ENCODE data around the gene TRUB1. TPM values are rescaled to one million over a fixed set of nuclear protein-coding genes. Genes with fewer than 3 reads are reported as not detected.

TRUB1 gene

GRCh38 chr10:115023715-115024114, 85.7 kb downstream of the TRUB1 start:
- Histone ChIP-seq H3K9ac (ENCODE audit: low read length) (no peak overlapping the region), H3K27me3 (ENCODE audit: insufficient read depth, low read length, poor library complexity) (no peaks in the 10 kb centered on the region), H3K79me2 (ENCODE audit: control insufficient read depth, insufficient read depth, low read length) (no peaks in the 10 kb centered on the region), H3K4me1 (ENCODE audit: control insufficient read depth, low read depth, low read length) (no peaks in the 10 kb centered on the region), H3K23ac (ENCODE audit: low read length) (no peak overlapping the region), H3K4ac (ENCODE audit: low read depth, low read length) (no peak overlapping the region), H3K79me1 (ENCODE audit: low read length) (no peaks in the 10 kb centered on the region), H4K8ac (ENCODE audit: low read depth, low read length) (no peak overlapping the region), H3K4me3 (ENCODE audit: low read length) (no peak overlapping the region), H2BK120ac (ENCODE audit: low read depth, low read length) (no peak overlapping the region), H4K5ac (ENCODE audit: low read length) (no peak overlapping the region), H2AK5ac (ENCODE audit: low read length) (no peak overlapping the region), H3K27ac (ENCODE audit: low read depth, low read length) (no peak overlapping the region), H3K56ac (ENCODE audit: low read length) (no peak overlapping the region), H3K18ac (ENCODE audit: low read length) (no peak overlapping the region), H2BK5ac (ENCODE audit: low read length) (no peak overlapping the region), H3K36me3 (ENCODE audit: control insufficient read depth, insufficient read depth, low read length) (no peaks in the 10 kb centered on the region), H3K4me2 (ENCODE audit: low read length) (no peak overlapping the region), H2BK15ac (replicated peaks; ENCODE audit: low read depth) (no peak overlapping the region)
- WGBS (ENCODE audit: extremely low coverage, insufficient coverage, low lambda C conversion rate), result no CpG with 5 or more reads among the region's 8 CpGs
- DNase-seq, result no peak

GRCh38 chr10:115024371-115024770, 86.4 kb downstream of the TRUB1 start:
- Histone ChIP-seq H2BK120ac (ENCODE audit: low read depth, low read length) (no peak overlapping the region), H3K4me2 (ENCODE audit: low read length) (no peak overlapping the region), H3K27me3 (ENCODE audit: insufficient read depth, low read length, poor library complexity) (no peaks in the 10 kb centered on the region), H3K56ac (ENCODE audit: low read length) (no peak overlapping the region), H4K5ac (ENCODE audit: low read length) (no peak overlapping the region), H3K27ac (ENCODE audit: low read depth, low read length) (no peak overlapping the region), H3K36me3 (ENCODE audit: control insufficient read depth, insufficient read depth, low read length) (no peaks in the 10 kb centered on the region), H3K4ac (ENCODE audit: low read depth, low read length) (no peak overlapping the region), H4K8ac (ENCODE audit: low read depth, low read length) (no peak overlapping the region), H3K18ac (ENCODE audit: low read length) (no peak overlapping the region), H3K79me2 (ENCODE audit: control insufficient read depth, insufficient read depth, low read length) (no peaks in the 10 kb centered on the region), H2AK5ac (ENCODE audit: low read length) (no peak overlapping the region), H3K23ac (ENCODE audit: low read length) (no peak overlapping the region), H3K79me1 (ENCODE audit: low read length) (no peaks in the 10 kb centered on the region), H2BK5ac (ENCODE audit: low read length) (no peak overlapping the region), H3K9ac (ENCODE audit: low read length) (no peak overlapping the region), H3K4me3 (ENCODE audit: low read length) (no peak overlapping the region), H3K4me1 (ENCODE audit: control insufficient read depth, low read depth, low read length) (no peaks in the 10 kb centered on the region), H2BK15ac (replicated peaks; ENCODE audit: low read depth) (no peak overlapping the region)
- no CpG with 5 or more reads among the region's 9 CpGs for WGBS (ENCODE audit: extremely low coverage, insufficient coverage, low lambda C conversion rate)
- no peak for DNase-seq

- Histone ChIP-seq H2AK5ac (ENCODE audit: low read length) (no peak overlapping the region), H3K18ac (ENCODE audit: low read length) (no peak overlapping the region), H3K4me2 (ENCODE audit: low read length) (no peak overlapping the region), H4K5ac (ENCODE audit: low read length) (no peak overlapping the region), H3K79me2 (ENCODE audit: control insufficient read depth, insufficient read depth, low read length) (no peaks in the 10 kb centered on the region), H3K4me3 (ENCODE audit: low read length) (no peak overlapping the region), H4K8ac (ENCODE audit: low read depth, low read length) (no peak overlapping the region), H3K56ac (ENCODE audit: low read length) (no peak overlapping the region), H2BK120ac (ENCODE audit: low read depth, low read length) (no peak overlapping the region), H3K9ac (ENCODE audit: low read length) (no peak overlapping the region), H3K23ac (ENCODE audit: low read length) (no peak overlapping the region), H3K4me1 (ENCODE audit: control insufficient read depth, low read depth, low read length) (no peaks in the 10 kb centered on the region), H3K36me3 (ENCODE audit: control insufficient read depth, insufficient read depth, low read length) (no peaks in the 10 kb centered on the region), H2BK15ac (replicated peaks; ENCODE audit: low read depth) (no peak overlapping the region), H3K4ac (ENCODE audit: low read depth, low read length) (no peak overlapping the region), H2BK5ac (ENCODE audit: low read length) (no peak overlapping the region), H3K79me1 (ENCODE audit: low read length) (no peaks in the 10 kb centered on the region), H3K27me3 (ENCODE audit: insufficient read depth, low read length, poor library complexity) (no peaks in the 10 kb centered on the region), H3K27ac (ENCODE audit: low read depth, low read length) (no peak overlapping the region)
- DNase-seq, result peak; percentile 28
- no CpG with 5 or more reads among the region's 13 CpGs for WGBS (ENCODE audit: extremely low coverage, insufficient coverage, low lambda C conversion rate)
These were observed 88.2 kb downstream of the TRUB1 start for GRCh38 chr10:115026056-115026745.

GRCh38 chr10:115026746-115027140, 88.7 kb downstream of the TRUB1 start:
- no peak overlapping the region for H3K9ac ChIP-seq (ENCODE audit: low read length)
- no peak overlapping the region for H2BK120ac ChIP-seq (ENCODE audit: low read depth, low read length)
- H3K4me1 ChIP-seq (ENCODE audit: control insufficient read depth, low read depth, low read length), result no peaks in the 10 kb centered on the region
- H3K27ac ChIP-seq (ENCODE audit: low read depth, low read length), result no peak overlapping the region
- no peak overlapping the region for H3K4ac ChIP-seq (ENCODE audit: low read depth, low read length)
- H4K8ac ChIP-seq (ENCODE audit: low read depth, low read length), result no peak overlapping the region
- no peaks in the 10 kb centered on the region for H3K36me3 ChIP-seq (ENCODE audit: control insufficient read depth, insufficient read depth, low read length)
- no peak overlapping the region for H4K5ac ChIP-seq (ENCODE audit: low read length)
- no peak overlapping the region for H2BK15ac ChIP-seq (replicated peaks; ENCODE audit: low read depth)
- no peaks in the 10 kb centered on the region for H3K79me1 ChIP-seq (ENCODE audit: low read length)
- WGBS (ENCODE audit: extremely low coverage, insufficient coverage, low lambda C conversion rate), result no CpG with 5 or more reads among the region's 7 CpGs
- no peaks in the 10 kb centered on the region for H3K79me2 ChIP-seq (ENCODE audit: control insufficient read depth, insufficient read depth, low read length)
- H3K4me2 ChIP-seq (ENCODE audit: low read length), result no peak overlapping the region
- no peak overlapping the region for H3K56ac ChIP-seq (ENCODE audit: low read length)
- no peaks in the 10 kb centered on the region for H3K27me3 ChIP-seq (ENCODE audit: insufficient read depth, low read length, poor library complexity)
- no peak overlapping the region for H2BK5ac ChIP-seq (ENCODE audit: low read length)
- no peak overlapping the region for H2AK5ac ChIP-seq (ENCODE audit: low read length)
- no peak overlapping the region for H3K18ac ChIP-seq (ENCODE audit: low read length)
- DNase-seq, result no peak
- H3K23ac ChIP-seq (ENCODE audit: low read length), result no peak overlapping the region
- H3K4me3 ChIP-seq (ENCODE audit: low read length), result no peak overlapping the region

Small RNAs within 50 kb of the gene (small RNA-seq; reads per million reads assigned to genes)
- not detected for gene RNU6-1121P (ENCODE audit: insufficient read depth)

Measured in mesendoderm (in vitro differentiated cells).